ENCODE results near the gene FAM20A. TPM values are rescaled to one million over a fixed set of nuclear protein-coding genes. Genes with fewer than 3 reads are reported as not detected.

Gene FAM20A
- total and polyA plus RNA-seq, 2 of the 8 experiments (the other 6 are each of a cell fraction or from before 2014, with no cell fraction given), result 3.6 to 11.9 TPM

DNA sequence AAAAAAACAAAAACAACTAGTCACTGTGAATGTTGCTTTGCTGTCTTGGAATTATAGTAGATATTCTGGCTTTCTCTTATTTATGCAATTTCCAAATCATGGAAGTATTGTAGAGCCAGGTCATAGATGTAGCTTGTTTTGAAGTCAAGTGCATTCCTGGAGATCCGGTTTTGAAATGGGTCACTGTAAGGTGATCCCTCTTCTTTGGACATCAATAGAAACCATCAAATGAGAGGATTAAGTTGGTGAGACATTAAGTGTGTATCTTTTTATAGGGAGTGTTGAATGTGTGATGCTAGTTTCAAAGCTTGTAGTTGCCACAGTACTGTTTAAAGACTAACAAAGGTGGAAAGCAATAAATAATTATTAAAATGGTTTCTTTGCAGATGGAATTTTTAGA is 84.4 kb downstream of the FAM20A start:
- Histone ChIP-seq H2BK15ac (ENCODE audit: low read length) (no peak overlapping the region), H3K14ac (ENCODE audit: insufficient read length) (no peak overlapping the region), H4K8ac (ENCODE audit: extremely low read depth, insufficient read depth, low read length) (no peak overlapping the region), H2BK120ac (replicated peaks; ENCODE audit: low read depth, low read length) (no peak overlapping the region), H3K9ac (replicated peaks in 1 of 4; ENCODE audit: extremely low read depth in 1 of 4, low read depth in 3 of 4, low read length in 3 of 4) (no peak overlapping the region), H2BK12ac (ENCODE audit: low read depth, low read length) (no peak overlapping the region), H3K27ac (ENCODE audit: low read depth, low read length) (no peak overlapping the region), H3K4me1 (replicated peaks in 1 of 4; ENCODE audit: control insufficient read depth in 3 of 4, insufficient read depth in 4 of 4, low read length in 3 of 4) (peaks cover 0 to 4% (median under 1%) of the 10 kb centered on the region in 4 experiments; a peak in 2 of 7 replicates), H3K4me2 (ENCODE audit: insufficient read depth in 1 of 2, low read depth in 2 of 2, low read length in 2 of 2) (no peak overlapping the region), H2BK5ac (ENCODE audit: low read depth, low read length) (no peak overlapping the region), H3K4ac (replicated peaks; ENCODE audit: insufficient read length, low read depth, low read length) (no peak overlapping the region), H3K36me3 (ENCODE audit: control insufficient read depth in 2 of 4, insufficient read depth in 4 of 4, low read length in 3 of 4) (peaks cover 7 to 40% (median 22%) of the 10 kb centered on the region in 4 experiments; a peak in 6 of 8 replicates), H2AK5ac (ENCODE audit: low read depth, low read length) (no peak overlapping the region), H4K91ac (replicated peaks; ENCODE audit: insufficient read length, low read length) (no peak overlapping the region), H3K27me3 (replicated peaks in 1 of 4; ENCODE audit: control insufficient read depth in 3 of 4, extremely low read depth in 1 of 4, insufficient read depth in 3 of 4, low read length in 3 of 4) (no peaks in the 10 kb centered on the region), H3K23ac (ENCODE audit: insufficient read length) (no peak overlapping the region), H3K23me2 (ENCODE audit: low read depth, low read length) (peaks cover 4% of the 10 kb centered on the region; the same call in 1 of the 2 replicates), H2BK20ac (ENCODE audit: low read length) (no peak overlapping the region), H3K56ac (replicated peaks; ENCODE audit: insufficient read length, low read depth, low read length) (no peak overlapping the region), H3K18ac (ENCODE audit: extremely low read depth, low read length) (no peak overlapping the region), H4K5ac (ENCODE audit: insufficient read length, low read depth, low read length) (no peak overlapping the region), H4K20me1 (replicated peaks in 1 of 2; ENCODE audit: control insufficient read depth in 1 of 2, insufficient read depth in 2 of 2, low read length in 2 of 2) (peaks cover 2 to 6% of the 10 kb centered on the region in 2 experiments), H2AFZ (ENCODE audit: low read length) (no peak overlapping the region), H3K79me1 (ENCODE audit: low read depth, low read length) (peaks cover 5% of the 10 kb centered on the region), H3K4me3 (ENCODE audit: extremely low read depth in 1 of 4, insufficient read depth in 2 of 4, low read depth in 3 of 4, low read length in 4 of 4) (no peak overlapping the region), H3K79me2 (ENCODE audit: control insufficient read depth in 1 of 2, insufficient read depth in 2 of 2, low read length in 2 of 2) (peaks cover 8 to 77% of the 10 kb centered on the region in 2 experiments), H3K9me3 (ENCODE audit: insufficient read depth in 2 of 2, low read depth in 1 of 2, low read length in 1 of 2) (peaks cover 10 to 14% of the 10 kb centered on the region in 2 experiments)
- ChIA-PET POLR2A (ENCODE audit: partially characterized antibody) (no interaction called here), CTCF (ENCODE audit: partially characterized antibody) (interaction anchor here (0.6 to 1.0 kb wide), 3 partner anchors 97 to 406 kb away, joined by 3 read pairs; no protein-coding TSS in a partner anchor)
- DNase-seq (ENCODE audit: low read depth in 1 of 2, low spot score in 2 of 2) (no peak), FAIRE-seq (no peak)
- WGBS, 2 experiments (ENCODE audit: extremely low coverage in 1 of 2, insufficient coverage in 1 of 2, insufficient read length in 1 of 2, insufficient replicate concordance in 2 of 2, low coverage in 1 of 2, low lambda C conversion rate in 2 of 2, missing lambda C conversion rate in 1 of 2), result 93% methylated on average over 1 of the region's 1 CpG; no CpG with 5 or more reads in 1 of the 2 experiments
- TF ChIP-seq HDAC2 (IDR thresholded peaks at IDR 0.05; ENCODE audit: borderline replicate concordance in 1 of 2, low read depth in 2 of 2, low read length in 2 of 2), result no peak
- no peak for TF ChIP-seq CBX5 (IDR thresholded peaks at IDR 0.05; ENCODE audit: low read depth, low read length)
- TF ChIP-seq EZH2 (IDR thresholded peaks at IDR 0.05; ENCODE audit: low read depth, low read length, severe bottlenecking), result no peak
- TF ChIP-seq RFX5 (IDR thresholded peaks at IDR 0.05; ENCODE audit: borderline replicate concordance, low read depth, low read length), result no peak
- TF ChIP-seq SIN3A (conservative IDR thresholded peaks at IDR 0.05 in 1 of 2, IDR thresholded peaks at IDR 0.05 in 1 of 2; ENCODE audit: low read depth in 1 of 2, low read length in 2 of 2), result no peak
- no peak for TF ChIP-seq CBX8 (IDR thresholded peaks at IDR 0.05; ENCODE audit: borderline replicate concordance, low read depth, low read length)
- no peak for TF ChIP-seq SIRT6 (IDR thresholded peaks at IDR 0.05; ENCODE audit: low read length)
- TF ChIP-seq RNF2 (IDR thresholded peaks at IDR 0.05; ENCODE audit: borderline replicate concordance, low read depth, low read length, missing control alignments, poor library complexity, severe bottlenecking), result no peak
- TF ChIP-seq BRCA1 (IDR thresholded peaks at IDR 0.05; ENCODE audit: low read depth, low read length), result no peak
- no peak for TF ChIP-seq BCL11A (IDR thresholded peaks at IDR 0.05; ENCODE audit: low read depth in 2 of 2, low read length in 2 of 2)
- no peak for TF ChIP-seq CHD1 (IDR thresholded peaks at IDR 0.05; ENCODE audit: low read depth, low read length)
- no peak for TF ChIP-seq SP4 (IDR thresholded peaks at IDR 0.05; ENCODE audit: low read length)
- TF ChIP-seq TCF12 (IDR thresholded peaks at IDR 0.05; ENCODE audit: low read depth, low read length), result no peak
- TF ChIP-seq TAF1 (IDR thresholded peaks at IDR 0.05; ENCODE audit: low read depth, low read length), result no peak
